ENCODE measurements around the gene TMED9. TPM values are rescaled to one million over a fixed set of nuclear protein-coding genes. Genes with fewer than 3 reads are reported as not detected.

The TMED9 gene
- polyA plus RNA-seq, 1 experiment = 391 TPM

DNA sequence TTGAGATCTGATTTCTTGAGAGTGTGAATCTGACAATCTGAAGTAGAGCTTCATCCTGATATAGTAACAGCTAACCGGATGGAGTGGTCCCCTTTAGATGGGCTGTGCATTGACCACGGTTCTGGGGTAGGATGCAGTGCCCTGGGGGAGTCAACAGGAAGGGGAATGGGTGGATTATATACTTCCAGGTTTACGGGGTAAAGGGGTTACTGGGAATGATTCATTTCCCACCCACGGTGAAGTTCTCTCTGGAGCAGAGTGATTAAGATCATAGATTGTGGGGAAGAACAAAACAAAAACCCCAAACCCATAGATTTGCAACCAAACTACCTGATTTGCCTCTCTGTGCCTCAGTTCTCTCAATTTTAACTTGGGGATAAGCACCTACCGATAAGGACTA is 6.5 kb downstream of the TMED9 start:
- TF ChIP-seq CTCF (IDR thresholded peaks at IDR 0.05; ENCODE audit: insufficient read depth, low read depth, low read length) = no peak
- Histone ChIP-seq H3K27me3 (ENCODE audit: control insufficient read depth, insufficient read depth, low read length) (no peaks in the 10 kb centered on the region), H3K4me3 (ENCODE audit: low read depth, low read length) (no peak overlapping the region), H3K36me3 (ENCODE audit: control insufficient read depth, insufficient read depth, low read length) (peaks cover 22% of the 10 kb centered on the region)
- CTCF ChIA-PET = interaction anchor here (1.1 kb wide), 1 partner anchor 9 kb away, joined by 4 read pairs; no protein-coding TSS in a partner anchor
- no peak for DNase-seq (ENCODE audit: low read depth)
- POLR2A ChIA-PET = no interaction called here

DNA sequence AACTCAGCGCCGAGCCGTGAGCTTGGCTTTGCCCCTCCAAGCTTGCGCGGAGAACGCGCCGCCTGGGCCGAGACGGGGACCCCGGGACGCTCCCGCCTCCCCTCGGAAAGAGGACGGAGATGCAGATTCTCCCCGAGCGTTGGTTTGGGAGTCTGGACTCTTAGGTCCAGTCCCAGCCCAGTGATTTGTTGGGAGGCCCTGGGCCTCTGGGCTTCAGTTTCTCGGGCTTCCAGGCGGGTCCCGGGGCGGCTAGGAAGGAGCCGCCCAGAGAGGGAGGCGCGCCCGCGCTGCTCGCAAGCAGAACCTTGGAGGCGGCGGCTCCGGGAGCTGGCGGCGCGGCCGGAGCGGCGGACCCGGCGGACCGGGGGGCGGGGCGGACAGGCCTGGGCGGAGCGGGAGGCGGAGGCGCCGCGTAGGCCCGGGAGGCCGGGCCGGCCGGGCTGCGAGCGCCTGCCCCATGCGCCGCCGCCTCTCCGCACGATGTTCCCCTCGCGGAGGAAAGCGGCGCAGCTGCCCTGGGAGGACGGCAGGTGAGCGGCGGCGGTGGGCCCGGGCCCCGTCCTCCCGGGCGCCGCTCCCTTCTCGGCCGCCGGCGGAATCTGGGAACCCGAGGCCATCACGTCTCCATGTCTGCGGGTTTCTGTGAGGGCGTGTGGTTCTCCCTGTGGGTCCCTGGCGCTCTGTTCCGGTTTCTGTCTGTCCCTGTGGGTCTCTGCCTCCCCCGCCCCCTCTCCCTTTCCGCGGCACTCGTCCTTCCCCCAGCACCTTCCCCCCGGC is 7.9 kb downstream of the TMED9 start, which contains the start of gene B4GALT7:
Gene B4GALT7 (plus strand): TSS at position 402 of the 777 bp plus-strand sequence. CDS start 79 bp downstream, at position 481.
- Histone ChIP-seq H3K27me3 (ENCODE audit: control insufficient read depth, insufficient read depth, low read length) (no peaks in the 10 kb centered on the region), H3K4me3 (ENCODE audit: low read depth, low read length) (peak within 1 kb of the TSS; percentile 92), H3K36me3 (ENCODE audit: control insufficient read depth, insufficient read depth, low read length) (peaks cover 12% of the 10 kb centered on the region)
- CTCF ChIA-PET = interaction anchor here (0.8 kb wide), 1 partner anchor 197 kb away, joined by 3 read pairs; no protein-coding TSS in a partner anchor
- no peak for DNase-seq (ENCODE audit: low read depth)
- POLR2A ChIA-PET = interaction anchor here (0.6 to 0.8 kb wide), 2 partner anchors 72 to 103 kb away, joined by 3 to 10 read pairs; partner anchors contain the start of gene PDLIM7
- TF ChIP-seq CTCF (IDR thresholded peaks at IDR 0.05; ENCODE audit: insufficient read depth, low read depth, low read length) = no peak

GRCh38 chr5:177600508-177601018 is 8.6 kb downstream of the TMED9 start:
- DNase-seq (ENCODE audit: low read depth) = no peak
- H3K36me3 ChIP-seq (ENCODE audit: control insufficient read depth, insufficient read depth, low read length) = peaks cover 8% of the 10 kb centered on the region
- TF ChIP-seq CTCF (IDR thresholded peaks at IDR 0.05; ENCODE audit: insufficient read depth, low read depth, low read length) = no peak
- ChIA-PET CTCF (interaction anchor here (1.1 kb wide), 1 partner anchor 12 kb away, joined by 4 read pairs; no protein-coding TSS in a partner anchor), POLR2A (interaction anchor here (0.6 to 0.8 kb wide), 2 partner anchors 72 to 103 kb away, joined by 3 to 10 read pairs; partner anchors contain the start of gene PDLIM7)
- H3K4me3 ChIP-seq (ENCODE audit: low read depth, low read length) = peak overlapping the region; percentile 92
- H3K27me3 ChIP-seq (ENCODE audit: control insufficient read depth, insufficient read depth, low read length) = no peaks in the 10 kb centered on the region

- peak overlapping the region; percentile 92 for H3K4me3 ChIP-seq (ENCODE audit: low read depth, low read length)
- ChIA-PET CTCF (interaction anchor here (0.5 to 1.1 kb wide), 4 partner anchors 12 to 555 kb away, joined by 3 to 4 read pairs (median 3); no protein-coding TSS in a partner anchor), POLR2A (no interaction called here)
- DNase-seq (ENCODE audit: low read depth) = no peak
- no peaks in the 10 kb centered on the region for H3K27me3 ChIP-seq (ENCODE audit: control insufficient read depth, insufficient read depth, low read length)
- peaks cover 9% of the 10 kb centered on the region for H3K36me3 ChIP-seq (ENCODE audit: control insufficient read depth, insufficient read depth, low read length)
- no peak for TF ChIP-seq CTCF (IDR thresholded peaks at IDR 0.05; ENCODE audit: insufficient read depth, low read depth, low read length)
These were observed 9.1 kb downstream of the TMED9 start for GRCh38 chr5:177601126-177601525.
